ENCODE results near the gene FAM78A.
"Not testable (repeated sequence)": the region's sequence is repeated elsewhere in the genome, so short reads cannot be mapped to it uniquely, and the experiment has no call there.

Gene FAM78A

DNA sequence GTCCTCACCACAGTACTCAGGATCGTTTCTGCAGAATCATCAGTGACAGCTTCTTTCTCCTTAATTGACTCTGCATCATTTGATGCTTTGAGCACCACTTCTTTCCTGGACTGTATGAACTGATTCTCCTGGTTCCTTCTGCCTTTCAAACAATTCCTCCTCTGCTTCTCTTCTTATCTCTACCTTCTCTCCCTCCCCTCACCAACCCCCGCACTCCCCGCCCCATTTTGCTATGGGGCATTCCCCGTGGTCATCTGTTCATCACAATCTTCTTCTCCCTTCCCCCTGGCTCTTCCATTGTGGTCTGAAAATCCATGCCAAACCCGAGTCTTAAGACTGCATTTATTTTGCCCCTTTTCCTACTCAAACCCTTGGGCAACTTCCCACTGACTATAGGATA is 57.9 kb downstream of the FAM78A start:
- no peak for DNase-seq (ENCODE audit: low read depth)
- no peak overlapping the region for H3K4me3 ChIP-seq (ENCODE audit: low read depth, low read length)
- TF ChIP-seq, protein P1, sequence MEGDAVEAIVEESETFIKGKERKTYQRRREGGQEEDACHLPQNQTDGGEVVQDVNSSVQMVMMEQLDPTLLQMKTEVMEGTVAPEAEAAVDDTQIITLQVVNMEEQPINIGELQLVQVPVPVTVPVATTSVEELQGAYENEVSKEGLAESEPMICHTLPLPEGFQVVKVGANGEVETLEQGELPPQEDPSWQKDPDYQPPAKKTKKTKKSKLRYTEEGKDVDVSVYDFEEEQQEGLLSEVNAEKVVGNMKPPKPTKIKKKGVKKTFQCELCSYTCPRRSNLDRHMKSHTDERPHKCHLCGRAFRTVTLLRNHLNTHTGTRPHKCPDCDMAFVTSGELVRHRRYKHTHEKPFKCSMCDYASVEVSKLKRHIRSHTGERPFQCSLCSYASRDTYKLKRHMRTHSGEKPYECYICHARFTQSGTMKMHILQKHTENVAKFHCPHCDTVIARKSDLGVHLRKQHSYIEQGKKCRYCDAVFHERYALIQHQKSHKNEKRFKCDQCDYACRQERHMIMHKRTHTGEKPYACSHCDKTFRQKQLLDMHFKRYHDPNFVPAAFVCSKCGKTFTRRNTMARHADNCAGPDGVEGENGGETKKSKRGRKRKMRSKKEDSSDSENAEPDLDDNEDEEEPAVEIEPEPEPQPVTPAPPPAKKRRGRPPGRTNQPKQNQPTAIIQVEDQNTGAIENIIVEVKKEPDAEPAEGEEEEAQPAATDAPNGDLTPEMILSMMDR (IDR thresholded peaks at IDR 0.05; ENCODE audit: control insufficient read depth, extremely low read depth, insufficient read depth) = no peak

DNA sequence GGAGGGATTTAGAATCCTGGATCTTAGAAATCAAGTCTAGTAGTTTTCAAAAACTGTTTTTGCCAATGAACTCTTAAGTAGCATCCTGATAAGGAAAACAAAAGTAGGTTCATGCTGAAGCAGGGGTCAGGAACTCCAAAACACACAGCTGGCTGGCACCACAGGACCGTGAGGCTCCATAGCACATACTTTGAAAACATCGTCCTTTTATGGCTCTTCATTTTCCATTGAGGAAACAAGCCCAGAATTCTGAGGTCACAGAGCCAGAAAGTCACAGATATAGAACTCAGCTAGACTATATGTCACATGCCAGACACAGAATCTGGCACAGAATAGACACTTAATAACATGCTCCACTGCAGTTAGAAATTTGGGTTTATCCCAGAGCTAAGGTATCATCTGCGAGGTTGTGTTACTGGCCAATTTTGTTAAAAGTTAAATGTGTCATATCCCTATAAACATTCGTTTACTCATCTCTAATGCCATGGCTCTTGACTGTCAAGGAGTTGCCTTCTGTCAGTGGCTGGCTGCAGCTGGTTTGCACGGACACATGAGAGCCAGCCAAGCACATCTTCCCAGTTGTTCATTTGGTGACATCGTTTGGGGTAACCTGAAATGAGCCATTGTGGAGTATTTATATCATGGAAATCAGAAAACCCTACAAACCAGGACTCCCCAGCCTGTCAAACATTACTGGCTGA is 58.8 kb downstream of the FAM78A start:
- no peak overlapping the region for H3K4me3 ChIP-seq (ENCODE audit: low read depth, low read length)
- TF ChIP-seq, protein P1 (IDR thresholded peaks at IDR 0.05; ENCODE audit: control insufficient read depth, extremely low read depth, insufficient read depth) = no peak
- DNase-seq (ENCODE audit: low read depth) = no peak

DNA sequence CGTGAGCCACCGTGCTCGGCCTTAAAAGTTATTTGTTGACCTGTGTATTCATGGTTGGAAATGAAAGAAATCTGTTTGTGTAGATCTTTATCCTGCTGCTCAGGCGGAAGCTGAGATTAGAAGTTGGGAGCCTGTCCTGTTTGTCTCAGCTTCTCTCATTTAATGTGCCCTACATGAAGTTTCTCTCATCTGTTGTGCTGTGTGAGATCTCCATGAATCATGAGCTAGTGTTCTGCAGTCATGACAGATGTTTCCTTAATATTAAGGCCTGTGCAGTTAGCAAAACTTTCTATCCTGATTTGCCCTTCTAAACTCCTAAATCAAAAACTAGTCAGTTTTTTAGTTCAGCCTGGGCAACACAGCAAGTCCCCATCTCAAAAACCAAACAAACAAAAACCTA is 59.5 kb downstream of the FAM78A start:
- TF ChIP-seq, protein P1 (IDR thresholded peaks at IDR 0.05; ENCODE audit: control insufficient read depth, extremely low read depth, insufficient read depth) = no peak
- H3K4me3 ChIP-seq (ENCODE audit: low read depth, low read length) = no peak overlapping the region
- DNase-seq (ENCODE audit: low read depth) = no peak

DNA sequence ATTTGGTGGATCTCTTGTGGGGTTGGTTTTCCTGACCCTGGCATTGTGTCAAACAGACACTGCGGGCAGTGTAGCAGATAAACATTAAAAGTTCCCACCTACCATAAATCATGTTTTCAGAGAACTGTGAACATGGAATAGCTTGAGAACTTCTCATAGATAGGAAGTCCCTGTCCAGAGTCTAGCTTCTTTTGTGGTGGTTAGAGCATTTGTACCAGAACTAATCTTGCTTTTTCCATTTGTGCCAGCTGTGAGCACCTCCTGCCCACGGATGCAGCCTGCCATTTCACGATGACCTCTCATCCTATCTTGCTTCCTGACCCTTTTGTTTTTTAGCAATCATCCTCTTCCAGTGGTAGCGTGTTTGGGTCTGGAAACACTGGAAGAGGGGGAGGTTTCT is 61.4 kb downstream of the FAM78A start:
- TF ChIP-seq, protein P1 (IDR thresholded peaks at IDR 0.05; ENCODE audit: control insufficient read depth, extremely low read depth, insufficient read depth) = no peak
- H3K4me3 ChIP-seq (ENCODE audit: low read depth, low read length) = no peak overlapping the region
- DNase-seq (ENCODE audit: low read depth) = no peak

DNA sequence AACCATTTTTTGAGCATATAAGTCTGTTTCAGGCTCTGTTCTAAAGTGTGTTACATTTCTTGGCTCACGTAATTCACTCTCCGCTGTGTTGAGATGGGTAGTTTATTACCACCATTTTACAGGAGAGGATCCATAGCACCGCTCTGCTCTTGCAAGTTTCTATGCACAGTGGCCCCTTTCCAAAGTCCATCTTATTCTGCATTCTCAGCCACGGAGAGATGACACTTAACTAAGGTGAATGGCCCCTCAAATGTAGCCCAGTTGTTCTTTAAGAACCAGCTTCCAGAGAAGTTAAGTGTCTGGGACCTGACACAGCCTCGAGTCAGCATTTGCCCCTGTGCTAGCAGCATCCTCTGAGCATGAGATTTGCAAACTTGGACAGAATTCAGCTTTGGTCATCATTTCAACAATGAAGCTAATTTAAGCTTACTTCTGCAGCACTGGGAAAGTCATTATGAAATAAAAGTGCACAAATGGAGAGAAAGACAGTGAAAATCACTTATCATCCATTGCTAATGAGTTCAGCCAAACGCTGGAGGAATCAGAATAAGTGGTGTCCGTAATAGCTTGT is 61.9 kb downstream of the FAM78A start:
- TF ChIP-seq, protein P1 (IDR thresholded peaks at IDR 0.05; ENCODE audit: control insufficient read depth, extremely low read depth, insufficient read depth) = no peak
- no peak for DNase-seq (ENCODE audit: low read depth)
- H3K4me3 ChIP-seq (ENCODE audit: low read depth, low read length) = no peak overlapping the region

DNA sequence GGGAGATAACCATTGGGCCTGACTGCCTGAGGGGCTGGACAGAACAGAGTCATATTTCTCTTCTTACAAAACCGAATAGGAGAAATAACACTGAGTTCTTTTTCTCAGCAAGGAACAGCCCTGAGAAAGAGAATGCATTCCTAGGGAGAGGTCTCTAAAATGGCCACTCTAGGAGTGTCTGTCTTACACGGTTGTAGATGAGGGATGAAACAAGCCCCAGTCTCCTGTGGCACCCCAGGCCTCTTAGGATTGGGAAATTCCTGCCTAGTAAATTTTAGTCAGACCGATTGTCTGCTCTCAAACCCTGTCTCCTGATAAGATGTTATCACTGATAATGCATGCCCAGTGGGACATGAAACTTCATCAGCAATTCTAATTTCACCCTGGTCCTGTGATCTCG is 64.4 kb downstream of the FAM78A start:
- H3K4me3 ChIP-seq (ENCODE audit: low read depth, low read length); DNase-seq (ENCODE audit: low read depth): not testable (repeated sequence)

Measured in LNCaP clone FGC (cell line).